ENCODE data around the gene BUD13. TPM values are rescaled to one million over a fixed set of nuclear protein-coding genes. Genes with fewer than 3 reads are reported as not detected.

Gene BUD13
- total and polyA plus RNA-seq, 2 of the 13 experiments (the other 11 are each of a cell fraction or from before 2014, with no cell fraction given), result 13.3 to 25.9 TPM

GRCh38 chr11:116791002-116791812 is 18.4 kb upstream of the BUD13 start (continued):
- TF ChIP-seq PBX3 (CRISPR knock-in tag; IDR thresholded peaks at IDR 0.05; ENCODE audit: borderline replicate concordance), result no peak
- TF ChIP-seq DR1 (CRISPR knock-in tag; IDR thresholded peaks at IDR 0.05), result no peak
- 0 out of 2 replicates have a peak, but pooled peaks have one; percentile 43 for TF ChIP-seq PITX1 (CRISPR knock-in tag; IDR thresholded peaks at IDR 0.05)
- no peak for TF ChIP-seq CBX2 (IDR thresholded peaks at IDR 0.05; ENCODE audit: low read depth, low read length)
- no peak for TF ChIP-seq CBX2 (CRISPR knock-in tag; IDR thresholded peaks at IDR 0.05; ENCODE audit: low read depth)
- TF ChIP-seq ZNF580 (CRISPR knock-in tag; IDR thresholded peaks at IDR 0.05; ENCODE audit: borderline replicate concordance, low read depth), result peak; percentile 88
- TF ChIP-seq CENPT (CRISPR knock-in tag; IDR thresholded peaks at IDR 0.05; ENCODE audit: low read depth), result no peak
- peak; percentile 73 for TF ChIP-seq YY1 (IDR thresholded peaks at IDR 0.05; ENCODE audit: insufficient read depth, insufficient replicate concordance, low read depth, low read length)
- no peak for TF ChIP-seq ZNF10 (CRISPR knock-in tag; IDR thresholded peaks at IDR 0.05; ENCODE audit: borderline replicate concordance, low read depth)
- no peak for TF ChIP-seq SP5 (CRISPR knock-in tag; IDR thresholded peaks at IDR 0.05; ENCODE audit: borderline replicate concordance, low read depth)
- TF ChIP-seq JUND (CRISPR knock-in tag; IDR thresholded peaks at IDR 0.05), result no peak
- no peak for TF ChIP-seq MBD4 (IDR thresholded peaks at IDR 0.05; ENCODE audit: borderline replicate concordance, low read length)
- TF ChIP-seq TEF (CRISPR knock-in tag; IDR thresholded peaks at IDR 0.05), result no peak
- no peak for TF ChIP-seq ZNF83 (CRISPR knock-in tag; IDR thresholded peaks at IDR 0.05; ENCODE audit: borderline replicate concordance)
- TF ChIP-seq TP53 (CRISPR knock-in tag; conservative IDR thresholded peaks at IDR 0.05), result no peak
- TF ChIP-seq CTCF (CRISPR knock-in tag; IDR thresholded peaks at IDR 0.05), result peak; percentile 99
- TF ChIP-seq LBX2 (CRISPR knock-in tag; IDR thresholded peaks at IDR 0.05; ENCODE audit: borderline replicate concordance), result no peak
- peak; percentile 57; the same call in 1 of the 2 replicates for TF ChIP-seq ZNF451 (CRISPR knock-in tag; IDR thresholded peaks at IDR 0.05)
- TF ChIP-seq ZNF644 (CRISPR knock-in tag; IDR thresholded peaks at IDR 0.05; ENCODE audit: low read depth), result no peak
- TF ChIP-seq FOSL2 (CRISPR knock-in tag; IDR thresholded peaks at IDR 0.05), result no peak; the same call in 1 of the 2 replicates
- TF ChIP-seq DPF2 (CRISPR knock-in tag; IDR thresholded peaks at IDR 0.05; ENCODE audit: borderline replicate concordance, low read depth), result no peak
- TF ChIP-seq ZNF510 (CRISPR knock-in tag; IDR thresholded peaks at IDR 0.05; ENCODE audit: low read depth), result no peak
- no peak for TF ChIP-seq TSC22D2 (CRISPR knock-in tag; IDR thresholded peaks at IDR 0.05; ENCODE audit: borderline replicate concordance)
- TF ChIP-seq HHEX (CRISPR knock-in tag; IDR thresholded peaks at IDR 0.05), result no peak
- TF ChIP-seq POLR2A (IDR thresholded peaks at IDR 0.05; ENCODE audit: insufficient read depth in 1 of 2, low read depth in 2 of 2, low read length in 2 of 2), result peak; percentile 55 to 78; a peak in 3 of 4 replicates
- peak; percentile 73 for TF ChIP-seq ZBTB7B (CRISPR knock-in tag; IDR thresholded peaks at IDR 0.05)
- TF ChIP-seq HIVEP1 (CRISPR knock-in tag; IDR thresholded peaks at IDR 0.05), result peak; percentile 31; the same call in 1 of the 2 replicates
- TF ChIP-seq HNRNPUL1 (IDR thresholded peaks at IDR 0.05; ENCODE audit: low read depth, low read length), result no peak

Measured in HepG2 (cell line).